NK-92 treated with Interleukin-12 subunit alpha and Interleukin-12 subunit beta, amount 100 ng/mL, for 24 hours (cell line): ENCODE data around the gene SEL1L2.

Source experiments
- DNase-seq: peaks from one replicate; lab custom pipeline; 2025; lab: John Stamatoyannopoulos, UW

SEL1L2 gene

GRCh38 chr20:13813910-13814309 is 176.5 kb downstream of the SEL1L2 start:
- DNase-seq, result no peak

DNA sequence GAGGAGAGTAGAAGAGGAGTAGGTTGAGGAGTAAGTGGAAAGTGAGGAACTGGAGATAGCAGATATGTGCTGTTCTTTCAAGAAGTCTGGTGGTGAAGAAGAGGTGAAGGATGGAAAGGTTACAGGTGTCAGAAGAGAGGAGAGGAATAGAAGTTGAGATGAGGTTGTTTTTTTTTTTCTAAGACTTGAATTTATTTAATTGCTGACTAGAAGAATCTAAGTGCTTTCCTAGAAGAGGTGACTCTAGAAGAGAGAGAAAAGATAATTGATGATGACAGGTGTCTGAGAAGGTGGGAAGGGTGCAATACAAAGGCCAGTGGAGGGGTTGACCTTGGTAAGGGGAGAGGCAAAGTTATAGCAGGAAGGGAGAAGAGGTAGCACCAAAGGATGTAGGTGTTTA is 180.0 kb downstream of the SEL1L2 start:
- no peak for DNase-seq

- DNase-seq, result no peak
Observed at GRCh38 chr20:13809855-13810254, 180.6 kb downstream of the SEL1L2 start.

- DNase-seq, result no peak
Observed at GRCh38 chr20:13809373-13809772, 181.0 kb downstream of the SEL1L2 start.

- no peak for DNase-seq
Observed at GRCh38 chr20:13800728-13801134, 189.7 kb downstream of the SEL1L2 start.

GRCh38 chr20:13799974-13800373 is 190.4 kb downstream of the SEL1L2 start:
- no peak for DNase-seq
